HuH-7 (cell line): ENCODE measurements around the gene RHCE.
A peak's percentile ranks its signal among the peaks of the same experiment; 100 is the strongest.
"Not testable (repeated sequence)": the region's sequence is repeated elsewhere in the genome, so short reads cannot be mapped to it uniquely, and the experiment has no call there.

Source experiments
- DNase-seq: peaks from one replicate; pipeline ENCODE4 v3.0.0; 2011; ENCODE audit warnings: low spot score

The RHCE gene

DNA sequence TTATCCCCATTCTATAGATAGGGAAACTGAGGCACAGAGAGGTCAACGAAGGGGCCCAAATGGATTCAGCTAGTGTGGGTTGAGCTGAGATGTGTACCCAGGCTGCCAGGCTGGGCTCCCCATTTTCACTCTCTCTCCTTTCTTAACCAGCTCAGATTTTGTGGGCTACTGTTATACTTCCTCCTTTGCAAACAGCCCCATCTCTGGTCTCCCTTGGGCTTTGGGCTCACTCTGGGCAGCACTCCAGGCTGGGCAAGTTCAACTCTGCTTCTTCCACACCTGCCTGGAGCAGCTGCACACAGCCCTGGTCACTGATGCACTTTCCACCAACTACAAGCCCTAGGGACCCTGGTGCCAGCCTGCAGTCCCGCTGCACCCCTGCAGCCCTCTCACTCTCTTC lies 22.5 kb downstream of the RHCE start:
- not testable (repeated sequence) for DNase-seq

DNA sequence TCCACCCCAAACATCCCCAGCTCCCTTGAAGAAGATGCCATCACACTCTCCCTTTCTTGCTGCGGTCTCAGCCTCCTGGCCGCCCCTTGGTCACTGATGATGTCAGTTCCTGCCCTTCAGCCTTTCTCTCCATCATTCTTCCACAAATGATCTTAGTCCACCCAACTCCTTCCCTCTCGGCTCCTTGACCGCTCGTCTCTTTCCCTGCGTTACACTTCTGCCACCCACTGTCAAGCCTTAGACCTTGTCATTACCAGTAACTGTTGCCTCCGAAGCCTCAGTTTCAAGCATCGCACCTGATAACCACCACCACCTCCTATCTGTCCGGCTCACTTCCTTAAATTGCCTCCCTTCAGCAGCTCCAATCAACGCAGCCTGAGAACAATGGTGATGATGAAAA lies 23.1 kb downstream of the RHCE start:
- DNase-seq: not testable (repeated sequence)

DNA sequence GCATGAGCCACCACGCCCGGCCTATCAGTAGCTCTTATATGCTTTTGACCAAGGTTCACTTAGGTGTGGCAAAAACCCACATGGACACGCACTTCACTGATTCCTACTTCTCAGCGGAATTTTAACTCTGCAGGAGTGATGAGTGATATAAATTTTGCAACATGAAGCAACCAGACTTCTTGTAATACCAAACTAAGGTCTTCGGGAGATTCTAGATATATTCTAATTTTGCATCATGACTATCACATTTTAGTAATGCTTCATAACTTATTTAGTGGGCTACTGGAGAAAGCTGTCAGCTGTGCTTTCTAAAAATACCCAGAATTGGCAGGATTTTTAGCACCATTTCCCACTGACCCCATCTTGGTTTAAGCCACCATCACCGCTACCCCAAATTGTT lies 27.8 kb downstream of the RHCE start:
- DNase-seq: no peak

DNA sequence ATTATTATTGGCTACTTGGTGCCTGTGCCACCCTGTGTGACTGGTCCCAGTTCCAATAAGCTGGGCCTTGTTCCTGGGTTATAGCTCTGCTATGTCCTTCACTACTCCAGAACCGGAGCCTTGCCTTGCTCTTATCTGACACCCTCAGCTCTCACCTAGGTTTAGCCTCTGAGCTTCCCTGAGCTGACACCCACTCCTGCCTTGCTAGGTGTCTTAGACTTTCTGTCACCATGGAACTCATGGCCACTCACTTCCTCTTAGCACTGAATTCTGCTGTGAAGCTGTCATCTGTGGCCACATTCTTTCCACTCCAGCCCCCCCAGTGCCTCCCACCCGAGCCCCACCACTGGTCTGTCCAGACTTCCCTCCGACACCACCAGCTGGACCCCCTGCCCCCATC lies 30.9 kb downstream of the RHCE start:
- not testable (repeated sequence) for DNase-seq

DNA sequence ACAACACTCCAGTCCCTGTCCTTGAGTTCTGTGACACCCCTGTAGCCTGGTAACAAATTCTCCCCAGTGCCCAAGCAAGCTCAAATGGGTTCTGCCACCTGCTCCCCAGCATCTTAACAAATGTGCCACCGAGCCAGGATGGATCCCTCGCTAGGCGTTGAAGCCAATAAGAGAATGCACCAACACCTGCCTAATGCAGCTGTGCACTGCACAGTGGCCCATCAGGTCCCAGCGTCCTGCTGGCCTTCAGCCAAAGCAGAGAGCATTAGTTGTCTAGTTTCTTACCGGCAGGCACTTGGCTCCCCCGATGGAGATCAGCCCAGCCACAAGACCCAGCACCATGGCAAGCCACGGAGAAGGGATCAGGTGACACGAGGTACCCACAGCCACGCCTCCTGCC lies 31.9 kb downstream of the RHCE start:
- not testable (repeated sequence) for DNase-seq

DNA sequence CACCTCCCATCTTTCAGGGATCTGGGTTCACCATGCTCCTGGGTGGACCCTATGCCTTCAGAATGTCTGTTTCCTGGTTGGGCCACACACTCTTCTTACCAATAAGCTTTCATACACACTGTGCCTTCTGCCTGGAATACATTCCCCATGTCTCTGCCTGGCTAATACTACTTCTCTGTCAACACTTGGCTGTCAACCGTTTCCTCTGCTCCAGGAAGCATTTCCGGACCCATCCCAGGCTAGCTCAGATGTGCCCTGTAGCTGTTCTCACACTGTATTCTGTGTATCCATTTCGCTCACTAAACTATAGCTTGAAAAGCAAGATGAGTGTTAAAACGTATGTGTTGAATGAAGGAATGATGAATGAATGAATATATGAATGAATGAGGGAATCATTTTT lies 33.5 kb downstream of the RHCE start:
- not testable (repeated sequence) for DNase-seq

DNA sequence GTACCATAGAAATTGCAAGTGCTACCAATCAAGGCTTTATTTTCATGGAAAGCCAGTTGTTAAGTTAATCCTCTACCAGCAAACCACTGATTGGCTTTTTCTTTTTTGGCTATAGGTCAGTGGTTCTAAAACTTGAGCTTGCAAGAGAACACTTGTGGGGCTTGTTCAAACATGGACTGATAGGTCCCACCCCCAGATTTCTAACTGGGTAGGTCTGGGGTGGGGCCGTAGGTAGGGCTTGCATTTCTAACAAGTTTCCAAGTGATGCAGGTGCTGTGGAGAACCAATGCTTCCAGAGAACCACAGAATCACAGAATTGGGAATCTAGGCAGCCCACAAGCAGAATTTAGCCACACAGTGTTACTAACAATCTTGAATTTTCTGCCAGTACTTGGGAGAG lies 36.8 kb downstream of the RHCE start:
- DNase-seq: not testable (repeated sequence)

DNA sequence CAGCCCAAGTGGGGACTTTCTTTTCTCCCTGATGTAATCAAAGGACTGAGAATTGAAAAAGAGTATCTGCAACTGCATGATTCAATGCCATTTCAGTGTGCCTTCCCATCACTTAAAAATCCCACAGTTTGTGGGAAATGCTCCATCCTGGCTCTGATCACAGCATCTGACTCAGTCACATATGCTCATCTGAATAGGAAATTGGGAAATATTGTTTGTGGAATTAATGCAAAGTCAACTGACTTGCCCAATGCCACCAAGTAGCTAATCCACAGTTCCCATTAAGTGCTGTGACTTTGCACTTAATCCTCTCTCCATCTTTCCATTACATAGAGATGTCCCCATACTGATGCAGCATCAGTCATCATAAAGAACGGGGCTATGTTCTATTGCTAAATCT lies 37.5 kb downstream of the RHCE start:
- DNase-seq: not testable (repeated sequence)

DNA sequence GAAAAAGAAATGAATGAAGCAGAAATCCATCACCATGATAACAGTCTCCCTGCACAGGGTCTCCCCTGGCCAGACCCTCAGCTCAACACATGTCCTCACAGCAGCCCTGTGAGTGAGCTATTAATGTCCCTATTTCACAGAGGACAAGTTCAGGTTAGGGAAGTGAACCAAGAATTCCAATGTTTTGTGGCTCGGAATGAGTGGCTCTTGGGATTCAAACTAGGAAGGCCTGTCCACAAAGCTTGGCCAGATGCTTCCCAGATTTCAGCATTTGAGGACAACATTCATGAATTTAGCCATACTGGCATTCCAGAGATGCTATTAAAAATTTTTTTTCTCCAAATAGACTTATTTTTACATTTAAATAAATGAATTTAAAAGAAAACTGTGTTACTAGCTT lies 38.1 kb downstream of the RHCE start:
- DNase-seq: not testable (repeated sequence)

DNA sequence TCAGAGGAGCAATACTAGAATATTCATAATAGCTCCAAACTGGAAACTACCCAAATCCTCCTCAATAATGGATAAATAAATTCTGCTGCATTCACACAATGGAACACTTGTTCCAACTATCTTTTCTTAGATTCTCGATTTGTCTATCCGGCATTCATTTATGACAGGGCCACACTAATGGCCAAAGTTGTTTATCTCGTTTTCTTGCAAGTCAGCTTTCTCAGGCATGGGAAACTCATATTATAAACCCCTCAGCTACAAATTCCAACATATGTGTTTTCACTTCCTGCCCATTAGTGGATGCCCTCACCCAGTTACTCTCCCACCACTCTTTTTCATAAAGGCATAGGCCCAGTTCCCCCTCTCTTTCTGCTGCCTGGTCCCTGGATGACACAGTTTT lies 42.3 kb downstream of the RHCE start:
- not testable (repeated sequence) for DNase-seq

DNA sequence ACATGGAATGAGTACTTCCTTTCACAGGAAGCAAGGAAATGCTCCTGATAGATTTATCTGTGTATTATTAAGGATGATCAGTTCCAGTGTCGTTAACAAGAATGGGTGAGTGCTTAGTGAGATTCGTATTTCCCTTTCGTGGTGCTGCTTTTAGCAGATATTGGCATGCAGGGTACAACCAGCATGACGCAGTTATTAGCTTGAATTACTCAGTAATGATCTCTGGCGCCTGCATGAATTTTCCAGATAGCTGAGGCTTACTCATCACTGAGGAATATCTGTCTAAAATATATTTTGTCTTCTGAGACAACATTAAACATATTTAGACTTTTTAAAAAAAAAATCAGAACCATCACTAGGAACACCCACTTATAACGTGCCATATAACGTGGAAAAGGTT lies 48.9 kb downstream of the RHCE start:
- not testable (repeated sequence) for DNase-seq

DNA sequence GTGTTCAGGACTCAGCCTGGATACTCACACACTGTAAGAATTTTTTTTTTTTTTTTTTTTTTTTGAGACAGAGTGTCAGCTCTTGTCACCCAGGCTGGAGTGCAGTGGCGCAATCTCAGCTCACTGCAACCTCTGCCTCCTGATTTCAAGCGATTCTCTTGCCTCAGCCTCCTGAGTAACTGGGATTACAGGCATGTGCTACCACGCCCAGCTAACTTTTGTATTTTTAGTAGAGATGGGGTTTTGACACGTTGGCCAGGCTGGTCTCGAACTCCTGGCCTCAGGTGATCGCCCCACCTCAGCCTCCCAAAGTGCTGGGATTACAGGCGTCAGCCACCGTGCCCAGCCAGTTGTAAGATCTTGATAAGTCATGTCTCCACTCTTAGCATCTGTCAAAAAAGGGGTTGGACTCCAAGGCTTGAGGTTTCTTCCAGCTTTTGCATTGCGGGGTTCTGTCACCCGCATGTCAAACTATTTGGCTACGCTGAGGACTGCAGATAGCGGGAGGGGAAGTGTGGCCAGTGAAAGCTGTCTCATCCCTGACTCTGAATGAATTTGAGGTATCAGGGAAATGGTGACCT lies 50.8 kb downstream of the RHCE start:
- not testable (repeated sequence) for DNase-seq

DNA sequence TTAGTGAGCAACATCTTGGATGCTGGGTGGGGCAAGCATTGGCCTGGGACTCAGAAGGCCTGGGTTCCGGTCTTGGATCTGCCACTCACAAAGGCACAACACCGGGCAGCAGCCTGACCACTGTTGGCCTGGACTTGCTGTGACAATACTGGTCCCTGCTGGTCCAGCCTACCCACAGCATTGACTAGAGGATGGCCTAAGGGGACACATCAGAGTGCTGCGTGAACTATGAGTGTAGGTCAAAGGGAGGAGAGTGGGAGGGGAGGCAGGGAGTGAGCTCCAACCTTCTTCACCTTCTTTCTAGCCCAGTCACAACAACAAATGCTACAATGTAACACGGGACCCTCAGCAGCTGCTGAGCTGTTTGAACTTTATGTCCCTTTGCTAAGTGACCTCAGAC lies 51.4 kb downstream of the RHCE start:
- peak; percentile 6 for DNase-seq

DNA sequence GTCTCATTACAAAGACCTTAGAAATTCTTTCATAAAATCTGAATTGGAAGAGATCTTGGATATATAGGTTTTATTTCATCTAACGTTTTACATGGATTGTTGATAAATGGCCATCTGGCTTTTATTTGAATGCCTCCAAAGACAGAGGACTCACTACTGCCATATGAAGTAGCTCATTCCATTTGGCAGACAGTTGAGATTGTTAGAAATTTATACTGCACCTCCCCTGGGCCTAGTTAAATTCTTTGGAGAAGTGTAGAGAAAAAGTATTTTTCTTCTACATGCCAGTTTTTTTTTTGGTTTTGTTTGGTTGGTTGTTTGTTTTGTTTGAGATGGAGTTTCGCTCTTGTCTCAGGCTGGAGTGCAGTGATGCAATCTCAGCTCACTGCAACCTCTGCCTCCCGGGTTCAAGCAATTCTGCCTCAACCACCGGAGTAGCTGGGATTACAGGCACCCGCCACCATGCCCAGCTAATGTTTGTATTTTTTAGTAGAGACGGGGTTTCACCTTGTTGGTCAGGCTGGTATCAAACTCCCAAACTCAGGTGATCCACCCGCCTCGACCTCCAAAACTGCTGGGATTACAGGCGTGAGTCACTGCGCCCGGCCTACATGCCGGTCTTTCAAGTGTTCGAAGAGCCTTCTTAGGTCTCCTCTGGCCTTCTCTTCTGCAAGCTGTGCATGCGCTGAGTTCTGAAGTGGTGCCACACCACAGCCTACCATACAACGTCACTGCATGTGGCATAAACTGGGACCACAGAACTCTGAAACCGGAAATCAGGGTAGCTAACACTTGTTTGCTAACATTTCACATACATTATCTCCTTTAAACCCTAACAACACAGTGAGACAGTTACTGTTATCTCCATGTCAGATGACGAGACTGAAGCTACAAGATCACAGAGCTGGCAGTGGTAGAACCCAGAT lies 57.7 kb downstream of the RHCE start:
- DNase-seq: not testable (repeated sequence)

DNA sequence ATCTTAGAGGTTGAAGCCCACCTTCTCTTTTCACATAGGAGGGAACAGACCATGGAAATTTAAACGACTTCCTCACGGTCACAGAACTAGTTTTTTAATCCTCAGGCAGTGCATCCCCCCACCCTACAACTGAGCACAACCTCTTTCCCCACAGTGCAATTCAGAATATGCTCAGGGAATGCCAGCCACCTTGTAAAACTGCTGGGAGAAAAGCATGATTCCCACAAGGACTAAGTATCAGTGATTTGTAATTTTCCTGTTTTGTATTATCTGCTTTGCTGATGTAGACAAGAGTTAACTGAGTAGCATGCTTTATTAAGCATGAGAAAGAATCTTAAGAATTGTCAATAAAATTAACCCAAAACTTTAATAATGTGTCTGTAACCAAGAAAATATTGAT lies 58.7 kb downstream of the RHCE start:
- DNase-seq: no peak

DNA sequence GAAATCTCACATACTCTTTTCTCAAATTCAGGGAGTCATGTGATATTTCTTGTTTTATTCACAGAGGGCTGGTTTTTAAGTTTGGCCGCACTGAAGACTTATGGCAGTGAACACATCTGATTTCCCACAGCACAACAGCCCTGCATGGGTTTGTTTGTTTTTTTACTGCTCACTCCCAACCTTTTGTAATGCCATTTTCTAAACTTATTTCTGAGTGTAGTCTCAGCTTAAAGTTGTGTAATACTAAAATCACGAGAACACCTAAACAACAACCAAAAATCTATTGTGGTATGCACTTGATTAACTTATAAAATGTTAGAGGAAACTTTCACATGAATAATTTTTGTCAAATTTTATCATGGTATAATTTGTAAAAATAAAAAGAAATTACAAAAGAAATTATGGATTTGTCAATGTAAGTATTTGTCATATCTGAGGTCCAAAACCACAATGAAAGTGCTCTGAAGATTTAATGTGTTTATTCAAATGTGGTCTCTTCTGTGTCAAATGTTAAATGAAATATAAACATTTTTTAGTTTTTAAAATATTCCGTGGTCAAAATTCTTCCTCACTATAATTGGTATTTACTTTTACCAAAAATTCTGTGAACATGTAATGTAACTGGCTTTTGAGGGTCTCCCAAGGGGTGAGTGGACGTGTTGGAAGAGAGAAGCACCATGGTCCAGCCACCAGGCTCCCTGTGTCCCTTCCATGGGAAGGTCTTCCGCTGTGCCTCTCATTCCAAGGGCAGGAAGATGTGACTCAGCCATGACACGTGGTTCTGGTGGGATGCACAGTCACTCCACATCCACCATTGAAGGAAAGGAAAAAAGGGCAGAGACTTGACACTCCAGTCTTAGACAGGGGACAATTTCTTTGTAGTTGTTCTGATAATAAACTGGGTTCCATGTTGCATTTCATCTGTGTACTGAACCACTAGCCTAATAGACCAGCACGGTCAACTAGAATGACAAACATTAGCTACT lies 59.7 kb downstream of the RHCE start:
- no peak for DNase-seq

DNA sequence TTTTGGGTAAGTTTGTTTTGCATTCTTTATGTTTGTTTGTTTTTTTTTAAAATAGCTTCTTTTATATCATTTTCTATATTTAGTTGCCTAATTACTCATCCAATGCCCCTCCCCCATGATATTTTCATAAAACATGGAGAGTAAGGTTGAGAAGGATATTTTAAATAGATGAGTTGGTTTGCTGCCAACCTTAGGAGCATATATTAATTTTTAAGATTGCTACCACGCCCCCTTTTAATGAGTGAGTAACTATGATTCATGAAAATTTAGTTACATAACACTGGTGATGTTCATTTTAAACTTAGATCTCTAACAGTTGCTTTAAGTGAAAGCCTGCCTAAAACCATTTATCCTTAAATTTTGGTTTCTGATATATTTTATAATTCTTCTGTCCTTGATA lies 63.8 kb downstream of the RHCE start:
- no peak for DNase-seq

DNA sequence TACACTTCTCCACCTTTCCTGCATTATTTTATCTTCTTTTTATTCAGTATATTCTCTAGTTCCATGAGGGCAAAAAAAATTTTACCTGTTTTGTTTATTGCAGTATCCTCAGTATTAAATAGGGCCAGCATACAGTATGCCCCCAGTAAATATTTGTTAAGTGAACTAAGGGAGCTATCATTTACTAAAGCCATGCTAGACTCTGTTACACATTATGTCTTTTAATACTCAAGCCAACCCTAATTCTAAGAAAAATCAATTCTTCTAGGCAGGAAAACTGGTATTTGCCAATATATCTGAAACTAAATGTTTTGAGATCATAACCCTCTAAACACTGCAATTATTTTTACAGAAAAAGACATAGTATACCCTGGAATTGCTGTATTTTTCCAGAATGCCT lies 64.2 kb downstream of the RHCE start:
- DNase-seq: no peak

DNA sequence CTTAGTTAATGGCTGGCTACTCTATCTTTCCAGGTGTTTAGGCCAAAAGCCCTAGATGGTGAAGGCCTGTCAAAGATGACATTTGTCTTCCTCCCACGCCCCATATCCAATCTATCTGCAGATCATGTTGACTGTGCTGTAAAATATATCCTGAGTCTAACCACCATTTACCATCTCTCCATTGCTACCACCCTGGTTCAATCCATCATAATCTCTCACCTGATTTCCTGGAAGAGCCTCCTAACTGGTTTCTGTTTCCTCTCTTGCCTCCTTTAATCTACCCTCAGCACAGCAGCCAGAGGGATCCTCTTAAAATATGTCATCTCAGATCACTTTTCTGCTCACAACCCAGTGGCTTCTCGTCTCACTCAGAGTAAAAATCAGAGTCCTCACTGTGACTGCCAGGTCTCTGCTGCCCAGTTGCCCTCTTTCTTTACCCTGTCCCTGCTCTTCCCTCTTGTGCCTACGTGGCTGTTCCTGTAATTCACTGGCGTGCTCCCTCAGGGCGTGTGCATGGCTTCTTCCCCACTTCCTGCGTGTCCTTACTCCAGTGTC lies 64.7 kb downstream of the RHCE start:
- DNase-seq: no peak

DNA sequence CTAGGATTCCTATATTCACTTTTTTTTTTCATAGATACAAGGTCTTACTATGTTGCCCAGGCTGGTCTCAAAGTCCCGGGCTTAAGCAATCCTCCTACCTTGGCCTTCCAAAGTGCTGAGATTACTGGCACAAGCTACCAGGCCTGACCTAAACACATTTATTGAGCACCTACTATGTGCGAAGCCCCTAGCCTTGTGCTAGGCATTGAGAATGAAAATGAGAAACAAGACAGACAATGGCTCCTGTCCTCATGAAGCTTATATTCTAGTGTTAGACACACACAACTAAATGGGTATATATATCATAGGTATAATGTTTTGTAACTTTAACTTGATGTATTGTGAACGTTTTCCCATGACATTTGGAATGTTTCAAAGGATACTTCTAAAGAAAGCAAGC lies 71.0 kb downstream of the RHCE start:
- DNase-seq: no peak

DNA sequence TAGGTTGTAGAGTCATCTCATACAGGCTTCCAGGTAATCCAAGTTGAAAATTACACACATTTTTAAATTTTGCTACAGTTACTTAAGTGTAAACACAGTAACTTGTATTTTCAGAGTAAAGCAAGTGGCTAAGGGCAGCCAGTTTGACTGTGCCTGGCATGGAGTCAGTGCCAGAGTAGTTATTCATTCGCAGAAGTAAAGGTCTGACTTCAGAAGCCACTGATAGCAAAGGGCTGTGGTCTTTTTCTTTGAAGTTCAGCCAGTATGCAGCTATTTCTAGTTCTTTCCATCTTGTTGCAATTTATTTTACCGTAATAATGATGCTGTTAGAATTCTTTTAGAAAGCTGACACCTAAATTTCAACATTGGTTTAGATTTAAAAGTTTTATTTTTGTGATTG lies 73.1 kb downstream of the RHCE start:
- no peak for DNase-seq

DNA sequence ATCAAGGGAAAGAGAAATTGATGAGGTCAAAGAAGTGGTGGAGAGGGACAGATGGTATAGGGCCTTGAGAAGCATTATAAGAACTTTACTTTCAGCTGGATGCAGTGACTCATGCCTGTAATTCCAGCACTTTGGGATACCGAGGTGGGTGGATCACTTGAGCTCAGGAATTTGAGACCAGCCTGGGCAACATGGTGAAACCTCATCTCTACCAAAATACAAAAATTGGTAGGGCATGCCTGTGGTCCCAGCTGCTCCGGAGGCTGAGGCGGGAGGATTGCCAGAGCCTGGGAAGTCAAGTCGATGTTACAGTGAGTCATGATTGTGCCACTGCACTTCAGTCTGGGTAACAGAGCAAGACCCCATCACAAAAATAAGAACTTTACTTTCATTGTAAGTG lies 76.8 kb downstream of the RHCE start:
- DNase-seq: no peak
